ENCODE data around the gene MACROD2.

MACROD2 gene

GRCh38 chr20:14441201-14441600 is 445.9 kb downstream of the MACROD2 start:
- DNase-seq (ENCODE audit: extremely low read depth, low read depth), result no peak
- TF ChIP-seq, protein P1, sequence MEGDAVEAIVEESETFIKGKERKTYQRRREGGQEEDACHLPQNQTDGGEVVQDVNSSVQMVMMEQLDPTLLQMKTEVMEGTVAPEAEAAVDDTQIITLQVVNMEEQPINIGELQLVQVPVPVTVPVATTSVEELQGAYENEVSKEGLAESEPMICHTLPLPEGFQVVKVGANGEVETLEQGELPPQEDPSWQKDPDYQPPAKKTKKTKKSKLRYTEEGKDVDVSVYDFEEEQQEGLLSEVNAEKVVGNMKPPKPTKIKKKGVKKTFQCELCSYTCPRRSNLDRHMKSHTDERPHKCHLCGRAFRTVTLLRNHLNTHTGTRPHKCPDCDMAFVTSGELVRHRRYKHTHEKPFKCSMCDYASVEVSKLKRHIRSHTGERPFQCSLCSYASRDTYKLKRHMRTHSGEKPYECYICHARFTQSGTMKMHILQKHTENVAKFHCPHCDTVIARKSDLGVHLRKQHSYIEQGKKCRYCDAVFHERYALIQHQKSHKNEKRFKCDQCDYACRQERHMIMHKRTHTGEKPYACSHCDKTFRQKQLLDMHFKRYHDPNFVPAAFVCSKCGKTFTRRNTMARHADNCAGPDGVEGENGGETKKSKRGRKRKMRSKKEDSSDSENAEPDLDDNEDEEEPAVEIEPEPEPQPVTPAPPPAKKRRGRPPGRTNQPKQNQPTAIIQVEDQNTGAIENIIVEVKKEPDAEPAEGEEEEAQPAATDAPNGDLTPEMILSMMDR (IDR thresholded peaks at IDR 0.05; ENCODE audit: low read depth, low read length), result no peak

DNA sequence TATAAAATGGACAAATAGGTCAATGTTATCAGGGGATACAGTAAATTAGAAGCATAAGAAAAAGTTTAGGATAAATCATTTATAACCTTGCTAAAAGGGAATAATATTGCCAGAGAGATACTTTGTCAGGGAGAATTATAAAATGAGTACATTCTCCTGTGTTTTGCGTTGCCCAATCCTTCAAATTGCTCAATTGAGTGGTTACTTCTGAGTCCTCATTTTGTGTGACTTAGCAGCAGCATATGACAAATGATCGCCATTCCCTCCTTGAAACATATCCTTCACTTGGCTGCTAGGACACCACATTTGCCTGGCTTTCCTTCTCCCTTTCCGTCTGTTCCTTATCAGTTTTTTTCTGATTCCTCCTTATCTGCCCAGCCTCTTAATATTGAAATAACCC is 448.8 kb downstream of the MACROD2 start:
- DNase-seq (ENCODE audit: extremely low read depth, low read depth), result no peak

GRCh38 chr20:14445310-14445709 is 450.0 kb downstream of the MACROD2 start:
- DNase-seq (ENCODE audit: extremely low read depth, low read depth), result no peak
- TF ChIP-seq, protein P1 (IDR thresholded peaks at IDR 0.05; ENCODE audit: low read depth, low read length), result no peak

More for the DNA sequence above, 448.8 kb downstream of the MACROD2 start:
- TF ChIP-seq, protein P1 (IDR thresholded peaks at IDR 0.05; ENCODE audit: low read depth, low read length), result no peak

- TF ChIP-seq, protein P1 (IDR thresholded peaks at IDR 0.05; ENCODE audit: low read depth, low read length), result no peak
- DNase-seq (ENCODE audit: extremely low read depth, low read depth), result no peak
Observed at GRCh38 chr20:14445902-14446301, 450.6 kb downstream of the MACROD2 start.

DNA sequence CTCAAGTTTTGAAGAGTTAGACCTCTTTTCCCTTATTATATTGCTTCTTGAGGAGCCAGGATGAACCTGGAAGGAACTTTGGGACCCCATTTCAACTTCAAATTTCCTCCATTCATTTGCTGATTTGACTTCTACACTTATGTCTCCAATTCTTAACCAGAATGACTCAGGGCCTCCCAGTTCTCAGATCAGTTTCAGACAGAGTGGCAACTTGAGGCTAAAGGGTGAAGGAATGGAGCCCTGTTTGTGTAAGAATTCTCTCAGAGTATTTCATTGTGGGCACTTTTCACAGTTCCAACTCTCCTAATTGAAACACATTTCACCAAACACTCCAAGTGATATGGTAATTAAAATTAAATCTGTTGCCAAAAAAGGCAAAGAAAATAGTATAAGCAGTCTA is 451.1 kb downstream of the MACROD2 start:
- DNase-seq (ENCODE audit: extremely low read depth, low read depth), result no peak

GRCh38 chr20:14449323-14449722 is 454.0 kb downstream of the MACROD2 start:
- TF ChIP-seq, protein P1 (IDR thresholded peaks at IDR 0.05; ENCODE audit: low read depth, low read length), result no peak
- no peak for DNase-seq (ENCODE audit: extremely low read depth, low read depth)

More for the DNA sequence above, 451.1 kb downstream of the MACROD2 start:
- TF ChIP-seq, protein P1 (IDR thresholded peaks at IDR 0.05; ENCODE audit: low read depth, low read length), result no peak

DNA sequence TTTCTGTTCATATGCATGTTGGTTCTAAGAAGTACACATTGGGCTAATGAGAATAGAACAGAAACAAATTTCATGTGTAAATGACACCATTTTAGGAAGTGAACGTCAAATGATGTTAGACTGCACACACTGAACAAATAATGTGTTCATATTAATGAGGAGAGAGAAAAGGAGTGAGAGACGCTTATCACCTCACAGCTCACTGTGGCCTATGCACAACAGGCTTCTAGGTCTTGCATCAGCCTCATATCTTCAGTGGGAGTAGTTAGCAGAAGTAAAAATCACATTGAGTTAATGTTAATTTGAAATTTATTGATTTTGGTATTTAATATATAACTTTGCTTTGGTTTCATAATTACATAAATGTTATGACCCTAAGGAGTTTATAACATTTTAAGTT is 454.9 kb downstream of the MACROD2 start:
- TF ChIP-seq, protein P1 (IDR thresholded peaks at IDR 0.05; ENCODE audit: low read depth, low read length), result no peak
- DNase-seq (ENCODE audit: extremely low read depth, low read depth), result no peak

Measured in AG09319 (cell line).